Measurements from ENCODE around the gene FAM187B.

The FAM187B gene

GRCh38 chr19:35261356-35262100, 33.0 kb upstream of the FAM187B start:
- Histone ChIP-seq H3K27me3 (ENCODE audit: control insufficient read depth in 1 of 2, insufficient read depth in 2 of 2, low read length in 2 of 2) (no peaks in the 10 kb centered on the region), H3K27ac (ENCODE audit: low read depth, low read length) (no peak overlapping the region), H3K4me1 (ENCODE audit: control insufficient read depth in 1 of 2, insufficient read depth in 2 of 2, low read length in 2 of 2) (peaks cover under 1 to 3% of the 10 kb centered on the region in 2 donors), H3K9me3 (ENCODE audit: control insufficient read depth in 1 of 2, low read length in 2 of 2) (no peaks in the 10 kb centered on the region), H3K9ac (ENCODE audit: low read depth in 1 of 2, low read length in 2 of 2) (no peak overlapping the region), H3K36me3 (ENCODE audit: control insufficient read depth in 1 of 2, insufficient read depth in 2 of 2, low read length in 2 of 2) (peaks cover 0 to 61% of the 10 kb centered on the region in 2 donors), H3K4me3 (ENCODE audit: low read depth in 1 of 2, low read length in 2 of 2) (no peak overlapping the region)

GRCh38 chr19:35260694-35261304, 32.3 kb upstream of the FAM187B start:
- H3K27ac ChIP-seq (ENCODE audit: low read depth, low read length) = no peak overlapping the region
- no peak overlapping the region for H3K4me3 ChIP-seq (ENCODE audit: low read depth in 1 of 2, low read length in 2 of 2)
- H3K27me3 ChIP-seq (ENCODE audit: control insufficient read depth in 1 of 2, insufficient read depth in 2 of 2, low read length in 2 of 2) = no peaks in the 10 kb centered on the region
- no peaks in the 10 kb centered on the region for H3K4me1 ChIP-seq (ENCODE audit: control insufficient read depth in 1 of 2, insufficient read depth in 2 of 2, low read length in 2 of 2)
- no peaks in the 10 kb centered on the region for H3K9me3 ChIP-seq (ENCODE audit: control insufficient read depth in 1 of 2, low read length in 2 of 2)
- H3K36me3 ChIP-seq (ENCODE audit: control insufficient read depth in 1 of 2, insufficient read depth in 2 of 2, low read length in 2 of 2) = peaks cover 0 to 56% of the 10 kb centered on the region in 2 donors
- no peak overlapping the region for H3K9ac ChIP-seq (ENCODE audit: low read depth in 1 of 2, low read length in 2 of 2)

GRCh38 chr19:35257113-35257461, 28.5 kb upstream of the FAM187B start:
- Histone ChIP-seq H3K4me3 (ENCODE audit: low read depth in 1 of 2, low read length in 2 of 2) (no peak overlapping the region), H3K9ac (ENCODE audit: low read depth in 1 of 2, low read length in 2 of 2) (no peak overlapping the region), H3K9me3 (ENCODE audit: control insufficient read depth in 1 of 2, low read length in 2 of 2) (no peaks in the 10 kb centered on the region), H3K4me1 (ENCODE audit: control insufficient read depth in 1 of 2, insufficient read depth in 2 of 2, low read length in 2 of 2) (peaks cover 0 to 6% of the 10 kb centered on the region in 2 donors), H3K36me3 (ENCODE audit: control insufficient read depth in 1 of 2, insufficient read depth in 2 of 2, low read length in 2 of 2) (peaks cover 0 to 52% of the 10 kb centered on the region in 2 donors), H3K27me3 (ENCODE audit: control insufficient read depth in 1 of 2, insufficient read depth in 2 of 2, low read length in 2 of 2) (no peaks in the 10 kb centered on the region), H3K27ac (ENCODE audit: low read depth, low read length) (no peak overlapping the region)

- Histone ChIP-seq H3K27me3 (ENCODE audit: control insufficient read depth in 1 of 2, insufficient read depth in 2 of 2, low read length in 2 of 2) (no peaks in the 10 kb centered on the region), H3K9me3 (ENCODE audit: control insufficient read depth in 1 of 2, low read length in 2 of 2) (no peaks in the 10 kb centered on the region), H3K36me3 (ENCODE audit: control insufficient read depth in 1 of 2, insufficient read depth in 2 of 2, low read length in 2 of 2) (peaks cover 0 to 53% of the 10 kb centered on the region in 2 donors), H3K4me1 (ENCODE audit: control insufficient read depth in 1 of 2, insufficient read depth in 2 of 2, low read length in 2 of 2) (peaks cover 0 to 6% of the 10 kb centered on the region in 2 donors), H3K9ac (ENCODE audit: low read depth in 1 of 2, low read length in 2 of 2) (no peak overlapping the region), H3K27ac (ENCODE audit: low read depth, low read length) (no peak overlapping the region), H3K4me3 (ENCODE audit: low read depth in 1 of 2, low read length in 2 of 2) (no peak overlapping the region)
Measured at GRCh38 chr19:35256566-35256965, 28.0 kb upstream of the FAM187B start.

GRCh38 chr19:35254341-35255297, 26.1 kb upstream of the FAM187B start:
- Histone ChIP-seq H3K27ac (ENCODE audit: low read depth, low read length) (no peak overlapping the region), H3K4me3 (ENCODE audit: low read depth in 1 of 2, low read length in 2 of 2) (no peak overlapping the region), H3K4me1 (ENCODE audit: control insufficient read depth in 1 of 2, insufficient read depth in 2 of 2, low read length in 2 of 2) (peaks cover 9 to 13% of the 10 kb centered on the region in 2 donors), H3K9me3 (ENCODE audit: control insufficient read depth in 1 of 2, low read length in 2 of 2) (no peaks in the 10 kb centered on the region), H3K9ac (ENCODE audit: low read depth in 1 of 2, low read length in 2 of 2) (no peak overlapping the region), H3K27me3 (ENCODE audit: control insufficient read depth in 1 of 2, insufficient read depth in 2 of 2, low read length in 2 of 2) (no peaks in the 10 kb centered on the region), H3K36me3 (ENCODE audit: control insufficient read depth in 1 of 2, insufficient read depth in 2 of 2, low read length in 2 of 2) (peaks cover 0 to 49% of the 10 kb centered on the region in 2 donors)

GRCh38 chr19:35253316-35254286, 25.1 kb upstream of the FAM187B start:
- no peak overlapping the region for H3K27ac ChIP-seq (ENCODE audit: low read depth, low read length)
- H3K36me3 ChIP-seq (ENCODE audit: control insufficient read depth in 1 of 2, insufficient read depth in 2 of 2, low read length in 2 of 2) = peaks cover 0 to 41% of the 10 kb centered on the region in 2 donors

GRCh38 chr19:35251456-35251855, 22.9 kb upstream of the FAM187B start:
- Histone ChIP-seq H3K9me3 (ENCODE audit: control insufficient read depth in 1 of 2, low read length in 2 of 2) (no peaks in the 10 kb centered on the region), H3K4me3 (ENCODE audit: low read depth in 1 of 2, low read length in 2 of 2) (no peak overlapping the region), H3K27ac (ENCODE audit: low read depth, low read length) (no peak overlapping the region), H3K4me1 (ENCODE audit: control insufficient read depth in 1 of 2, insufficient read depth in 2 of 2, low read length in 2 of 2) (peaks cover 9 to 17% of the 10 kb centered on the region in 2 donors), H3K27me3 (ENCODE audit: control insufficient read depth in 1 of 2, insufficient read depth in 2 of 2, low read length in 2 of 2) (no peaks in the 10 kb centered on the region), H3K36me3 (ENCODE audit: control insufficient read depth in 1 of 2, insufficient read depth in 2 of 2, low read length in 2 of 2) (peaks cover 0 to 33% of the 10 kb centered on the region in 2 donors), H3K9ac (ENCODE audit: low read depth in 1 of 2, low read length in 2 of 2) (no peak overlapping the region)

More at GRCh38 chr19:35253316-35254286, 25.1 kb upstream of the FAM187B start:
- no peak overlapping the region for H3K9ac ChIP-seq (ENCODE audit: low read depth in 1 of 2, low read length in 2 of 2)
- no peak overlapping the region for H3K4me3 ChIP-seq (ENCODE audit: low read depth in 1 of 2, low read length in 2 of 2)
- H3K4me1 ChIP-seq (ENCODE audit: control insufficient read depth in 1 of 2, insufficient read depth in 2 of 2, low read length in 2 of 2) = peaks cover 9 to 13% of the 10 kb centered on the region in 2 donors
- no peaks in the 10 kb centered on the region for H3K9me3 ChIP-seq (ENCODE audit: control insufficient read depth in 1 of 2, low read length in 2 of 2)
- H3K27me3 ChIP-seq (ENCODE audit: control insufficient read depth in 1 of 2, insufficient read depth in 2 of 2, low read length in 2 of 2) = no peaks in the 10 kb centered on the region

GRCh38 chr19:35249848-35250711, 21.5 kb upstream of the FAM187B start:
- no peak overlapping the region for H3K27ac ChIP-seq (ENCODE audit: low read depth, low read length)
- peak overlapping the region; percentile 73 to 88 for H3K9ac ChIP-seq (ENCODE audit: low read depth in 1 of 2, low read length in 2 of 2)
- H3K36me3 ChIP-seq (ENCODE audit: control insufficient read depth in 1 of 2, insufficient read depth in 2 of 2, low read length in 2 of 2) = peaks cover 0 to 28% of the 10 kb centered on the region in 2 donors
- peak overlapping the region; percentile 77 to 90 for H3K4me3 ChIP-seq (ENCODE audit: low read depth in 1 of 2, low read length in 2 of 2)
- H3K9me3 ChIP-seq (ENCODE audit: control insufficient read depth in 1 of 2, low read length in 2 of 2) = no peaks in the 10 kb centered on the region
- peaks cover 9 to 11% of the 10 kb centered on the region in 2 donors for H3K4me1 ChIP-seq (ENCODE audit: control insufficient read depth in 1 of 2, insufficient read depth in 2 of 2, low read length in 2 of 2)
- no peaks in the 10 kb centered on the region for H3K27me3 ChIP-seq (ENCODE audit: control insufficient read depth in 1 of 2, insufficient read depth in 2 of 2, low read length in 2 of 2)

Measured in duodenal mucosa (tissue), 2 donors.